ENCODE results near the gene AMMECR1. TPM values are rescaled to one million over a fixed set of nuclear protein-coding genes. Genes with fewer than 3 reads are reported as not detected.

AMMECR1 gene
- total and polyA plus RNA-seq, 2 of the 8 experiments (the other 6 are each of a cell fraction or from before 2014, with no cell fraction given), result 10.2 to 21.2 TPM

GRCh38 chrX:110251961-110252360, 65.9 kb downstream of the AMMECR1 start:
- Histone ChIP-seq H2BK15ac (ENCODE audit: low read length) (no peak overlapping the region), H3K79me2 (ENCODE audit: control insufficient read depth in 1 of 2, insufficient read depth in 2 of 2, low read length in 2 of 2) (no peaks in the 10 kb centered on the region; a peak in 1 of 4 replicates), H3K23ac (ENCODE audit: insufficient read length) (no peak overlapping the region), H2BK12ac (ENCODE audit: low read depth, low read length) (no peak overlapping the region), H4K20me1 (replicated peaks in 1 of 2; ENCODE audit: control insufficient read depth in 1 of 2, insufficient read depth in 2 of 2, low read length in 2 of 2) (no peaks in the 10 kb centered on the region), H3K27me3 (replicated peaks in 1 of 4; ENCODE audit: control insufficient read depth in 3 of 4, extremely low read depth in 1 of 4, insufficient read depth in 3 of 4, low read length in 3 of 4) (no peaks in the 10 kb centered on the region), H3K4me3 (ENCODE audit: extremely low read depth in 1 of 4, insufficient read depth in 2 of 4, low read depth in 3 of 4, low read length in 4 of 4) (no peak overlapping the region), H2AK5ac (ENCODE audit: low read depth, low read length) (no peak overlapping the region), H2BK20ac (ENCODE audit: low read length) (no peak overlapping the region), H3K9ac (replicated peaks in 1 of 4; ENCODE audit: extremely low read depth in 1 of 4, low read depth in 3 of 4, low read length in 3 of 4) (no peak overlapping the region), H3K56ac (replicated peaks; ENCODE audit: insufficient read length, low read depth, low read length) (no peak overlapping the region), H2BK120ac (replicated peaks; ENCODE audit: low read depth, low read length) (no peak overlapping the region), H4K91ac (replicated peaks; ENCODE audit: insufficient read length, low read length) (no peak overlapping the region), H3K9me3 (ENCODE audit: insufficient read depth in 2 of 2, low read depth in 1 of 2, low read length in 1 of 2) (no peaks in the 10 kb centered on the region), H3K4me1 (replicated peaks in 1 of 4; ENCODE audit: control insufficient read depth in 3 of 4, insufficient read depth in 4 of 4, low read length in 3 of 4) (no peaks in the 10 kb centered on the region; a peak in 1 of 7 replicates), H3K27ac (ENCODE audit: low read depth, low read length) (no peak overlapping the region), H4K5ac (ENCODE audit: insufficient read length, low read depth, low read length) (no peak overlapping the region), H3K4ac (replicated peaks; ENCODE audit: insufficient read length, low read depth, low read length) (no peak overlapping the region), H3K18ac (ENCODE audit: extremely low read depth, low read length) (no peak overlapping the region), H3K23me2 (ENCODE audit: low read depth, low read length) (no peaks in the 10 kb centered on the region), H3K36me3 (ENCODE audit: control insufficient read depth in 2 of 4, insufficient read depth in 4 of 4, low read length in 3 of 4) (no peaks in the 10 kb centered on the region), H4K8ac (ENCODE audit: extremely low read depth, insufficient read depth, low read length) (no peak overlapping the region), H2AFZ (ENCODE audit: low read length) (no peak overlapping the region), H3K4me2 (ENCODE audit: insufficient read depth in 1 of 2, low read depth in 2 of 2, low read length in 2 of 2) (no peak overlapping the region), H3K79me1 (ENCODE audit: low read depth, low read length) (no peaks in the 10 kb centered on the region), H2BK5ac (ENCODE audit: low read depth, low read length) (no peak overlapping the region), H3K14ac (ENCODE audit: insufficient read length) (no peak overlapping the region)
- CTCF ChIA-PET (ENCODE audit: partially characterized antibody), result no interaction called here
- no peak for DNase-seq (ENCODE audit: low read depth in 1 of 2, low spot score in 2 of 2)
- POLR2A ChIA-PET (ENCODE audit: partially characterized antibody), result interaction anchor here (0.6 kb wide), 1 partner anchor 54 kb away, joined by 4 read pairs; no protein-coding TSS in a partner anchor
- no peak for FAIRE-seq
- 70% methylated on average over 1 of the region's 1 CpG; no CpG with 5 or more reads in 1 of the 2 experiments for WGBS, 2 experiments (ENCODE audit: extremely low coverage in 1 of 2, insufficient coverage in 1 of 2, insufficient read length in 1 of 2, insufficient replicate concordance in 2 of 2, low coverage in 1 of 2, low lambda C conversion rate in 2 of 2, missing lambda C conversion rate in 1 of 2)
- TF ChIP-seq TAF7 (optimal IDR thresholded peaks at IDR 0.05; ENCODE audit: borderline replicate concordance, low read depth, low read length) (no peak), KDM5A (IDR thresholded peaks at IDR 0.05; ENCODE audit: low read length) (no peak), CBX8 (IDR thresholded peaks at IDR 0.05; ENCODE audit: borderline replicate concordance, low read depth, low read length) (no peak), PHF8 (conservative IDR thresholded peaks at IDR 0.05; ENCODE audit: low read depth, low read length) (no peak), NANOG (IDR thresholded peaks at IDR 0.05; ENCODE audit: insufficient read depth, low read depth, low read length, poor library complexity, severe bottlenecking) (no peak), CBX5 (IDR thresholded peaks at IDR 0.05; ENCODE audit: low read depth, low read length) (no peak)
